ENCODE data around the gene JUP. TPM values are rescaled to one million over a fixed set of nuclear protein-coding genes. Genes with fewer than 3 reads are reported as not detected.
A peak's percentile ranks its signal among the peaks of the same experiment; 100 is the strongest.

The JUP gene
- total RNA-seq, 1 donor = 29.8 TPM

DNA sequence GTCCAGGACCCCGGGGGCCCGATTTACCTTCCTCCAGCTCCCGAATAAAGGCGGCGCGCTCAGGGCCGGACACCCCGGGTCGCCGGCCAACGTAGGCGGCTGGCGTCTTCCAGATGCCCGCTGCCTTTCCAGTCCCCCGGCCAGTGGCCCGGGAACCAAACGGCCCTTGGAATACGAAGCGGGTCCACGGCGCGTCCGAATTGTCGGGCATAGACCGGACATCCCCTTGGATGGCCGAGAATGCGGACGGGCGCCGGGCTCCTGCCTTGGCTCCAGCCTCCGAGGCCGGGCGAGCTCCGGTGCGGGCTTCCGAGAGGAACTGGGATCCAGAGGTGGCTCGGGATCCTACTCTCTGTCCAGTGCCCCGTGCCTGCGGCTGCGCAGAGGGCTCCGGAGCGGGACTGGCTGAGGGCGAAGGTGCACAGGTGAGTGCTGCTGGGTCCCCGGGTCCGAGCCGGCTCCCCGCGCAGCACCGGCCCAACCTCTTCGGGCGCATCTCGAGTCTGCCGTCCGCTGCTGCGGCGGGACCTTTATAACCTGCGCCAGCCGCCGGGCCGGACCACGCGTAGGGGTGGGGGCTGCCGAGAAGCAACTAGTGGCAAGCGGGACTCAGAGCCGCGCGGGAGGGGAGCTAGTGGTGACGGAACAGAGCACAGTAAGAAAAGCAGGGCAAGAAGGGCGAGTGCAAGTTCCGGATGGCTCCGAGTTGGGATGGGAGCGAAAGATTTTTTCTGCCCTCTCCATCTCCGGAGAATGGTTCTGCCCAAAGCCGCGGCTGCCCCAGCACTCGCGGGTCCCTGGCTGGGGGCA, 52.2 kb downstream of the JUP start, which contains the start of gene HAP1:
Gene HAP1, minus strand, starts transcription at position 505 of the 810 bp plus-strand sequence. Its CDS starts 9 bp downstream, at position 496.
- no peak for TF ChIP-seq CTCF (IDR thresholded peaks at IDR 0.05; ENCODE audit: insufficient read depth, low read depth, low read length)
- H3K4me3 ChIP-seq (ENCODE audit: low read depth, low read length) = peak within 1 kb of the TSS; percentile 61
- peak; percentile 41 for DNase-seq (ENCODE audit: low read depth)

DNA sequence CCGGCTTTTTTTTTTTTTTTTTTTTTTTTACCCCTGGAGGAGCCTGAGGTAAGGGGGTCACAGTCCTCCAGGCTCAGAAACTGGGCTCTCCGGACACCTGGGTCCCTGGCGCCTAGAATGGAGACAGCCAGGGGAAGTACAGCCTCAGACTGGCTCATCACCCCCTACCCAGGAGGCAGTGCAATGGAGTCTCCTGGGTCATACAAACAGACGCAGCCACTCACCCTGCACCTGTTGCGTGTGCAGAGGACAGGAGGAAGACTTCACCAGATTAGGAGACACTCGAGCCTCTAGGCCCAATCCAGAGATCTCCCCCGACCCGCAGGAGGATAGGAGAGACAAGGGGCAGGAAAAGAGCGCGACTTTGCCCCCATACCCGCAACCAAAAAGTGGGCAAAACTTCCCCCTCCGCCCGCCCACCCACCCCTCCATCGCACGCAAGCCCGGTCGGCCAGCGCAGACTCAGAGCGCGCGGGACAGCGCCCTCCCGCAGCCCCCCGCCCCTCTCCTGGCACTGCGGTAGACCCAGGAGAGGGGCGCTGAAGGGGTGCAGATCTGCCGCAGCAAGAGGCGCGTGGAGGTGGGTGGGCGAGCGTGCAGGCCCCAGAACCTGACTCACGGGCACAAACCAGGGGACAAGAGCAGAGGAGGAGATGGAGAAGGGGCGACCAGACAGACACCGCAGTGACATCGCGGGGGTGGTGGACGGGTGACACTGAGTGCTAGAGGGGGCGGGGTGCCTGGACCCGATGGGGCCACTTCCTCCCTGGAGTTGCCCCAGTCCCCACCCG, 53.0 kb downstream of the JUP start:
- no peak for DNase-seq (ENCODE audit: low read depth)
- TF ChIP-seq CTCF (IDR thresholded peaks at IDR 0.05; ENCODE audit: insufficient read depth, low read depth, low read length) = no peak
- peak overlapping the region; percentile 61 for H3K4me3 ChIP-seq (ENCODE audit: low read depth, low read length)

- no peak for TF ChIP-seq CTCF (IDR thresholded peaks at IDR 0.05; ENCODE audit: insufficient read depth, low read depth, low read length)
- DNase-seq (ENCODE audit: low read depth) = no peak
- no peak overlapping the region for H3K4me3 ChIP-seq (ENCODE audit: low read depth, low read length)
These were observed 54.7 kb downstream of the JUP start for GRCh38 chr17:41731836-41732235.

DNA sequence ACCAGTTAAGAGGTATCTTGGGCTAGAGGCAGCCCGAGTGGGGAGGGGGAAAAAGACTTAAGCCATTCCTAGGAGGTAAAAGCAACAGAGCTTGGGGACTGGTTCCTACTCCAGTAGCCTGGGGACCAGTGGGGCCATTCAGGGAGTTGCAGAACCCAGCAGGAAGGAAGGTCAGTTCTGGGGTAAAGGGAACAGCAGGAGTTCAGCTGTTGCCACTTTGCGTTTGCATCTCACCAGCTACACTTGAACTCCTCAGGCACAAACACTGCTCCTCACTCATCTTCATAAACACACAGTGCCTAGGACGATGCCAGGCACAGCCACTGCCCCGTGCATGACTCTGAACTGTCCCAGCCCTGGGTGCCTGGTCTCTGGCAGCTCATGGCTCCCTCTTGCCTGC, 56.0 kb downstream of the JUP start:
- no peak overlapping the region for H3K4me3 ChIP-seq (ENCODE audit: low read depth, low read length)
- no peak for DNase-seq (ENCODE audit: low read depth)
- no peak for TF ChIP-seq CTCF (IDR thresholded peaks at IDR 0.05; ENCODE audit: insufficient read depth, low read depth, low read length)

DNA sequence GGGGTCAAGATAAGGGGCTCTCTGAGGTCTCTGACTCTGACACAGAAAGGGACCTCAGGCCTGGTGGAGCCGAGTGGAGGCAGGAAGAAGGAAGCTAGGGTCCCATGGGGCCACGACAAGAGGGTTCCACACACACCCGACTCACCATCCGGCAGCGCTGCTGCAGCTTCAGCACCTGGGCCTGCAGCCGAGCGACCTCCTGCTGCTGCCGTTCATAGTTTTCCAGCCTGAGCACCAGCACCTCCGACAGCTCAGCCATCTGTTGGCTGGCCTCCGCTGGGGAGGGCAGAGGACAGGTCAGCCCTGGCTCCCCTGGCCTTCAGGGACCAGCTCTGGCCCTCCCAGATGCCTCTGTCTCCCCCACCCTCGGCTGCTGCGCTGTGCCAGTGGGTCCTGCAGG, 58.5 kb downstream of the JUP start:
- TF ChIP-seq CTCF (IDR thresholded peaks at IDR 0.05; ENCODE audit: insufficient read depth, low read depth, low read length) = no peak
- no peak overlapping the region for H3K4me3 ChIP-seq (ENCODE audit: low read depth, low read length)
- no peak for DNase-seq (ENCODE audit: low read depth)

DNA sequence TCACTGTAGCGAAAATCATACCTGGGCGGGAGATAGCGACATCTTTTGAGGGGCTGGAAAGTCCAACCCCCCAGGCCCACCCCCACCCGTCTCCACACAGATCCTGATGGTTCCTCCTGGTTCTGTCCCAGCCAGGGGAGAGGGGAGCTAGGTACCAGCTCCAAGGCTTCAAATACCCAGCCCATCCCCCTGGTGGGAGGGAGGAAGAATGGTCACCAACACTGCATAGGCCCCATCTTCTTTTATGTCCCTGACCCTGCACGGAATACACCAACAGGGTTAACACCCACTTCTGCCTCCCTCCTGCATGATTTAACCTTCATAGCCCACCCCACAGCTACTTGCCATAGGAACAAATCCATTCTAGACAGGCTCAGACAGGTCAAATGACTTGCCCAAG, 61.4 kb downstream of the JUP start:
- no peak for DNase-seq (ENCODE audit: low read depth)
- no peak overlapping the region for H3K4me3 ChIP-seq (ENCODE audit: low read depth, low read length)
- TF ChIP-seq CTCF (IDR thresholded peaks at IDR 0.05; ENCODE audit: insufficient read depth, low read depth, low read length) = no peak

All from fibroblast of villous mesenchyme (primary cell).